MM.1S (cell line): Measurements from ENCODE around the gene BCAS3.

Experiments used
- DNase-seq: peaks from one replicate; pipeline ENCODE4 v3.0.0-alpha.2; 2015
- H2AFZ ChIP-seq: fragments of 300-600 bp; sonication (generic); 2 replicates; pipeline ENCODE4 v1.6.0; 2016; ENCODE audit warnings: antibody characterized with exemption, low read length
- H3F3A ChIP-seq: fragments of 300-600 bp; sonication (generic); 2 replicates; pipeline ENCODE4 v1.6.1; 2016; ENCODE audit warnings: mild to moderate bottlenecking, antibody characterized with exemption, low read length, moderate library complexity, mixed read lengths; ENCODE audit not compliant: insufficient read depth
- H3K27ac ChIP-seq: fragments of 300-600 bp; sonication (generic); 2 replicates; pipeline ENCODE4 v1.5.1; 2016; ENCODE audit warnings: mild to moderate bottlenecking, low read length
- H3K27me3 ChIP-seq: fragments of 300-600 bp; sonication (generic); replicated peaks from 2 replicates; pipeline ENCODE4 v1.6.0; 2016; ENCODE audit warnings: low read length; ENCODE audit not compliant: insufficient read depth
- H3K36me3 ChIP-seq: fragments of 300-600 bp; sonication (generic); replicated peaks from 2 replicates; pipeline ENCODE4 v1.6.1; 2016; ENCODE audit warnings: mild to moderate bottlenecking, low read length, mixed read lengths; ENCODE audit not compliant: insufficient read depth
- H3K4me1 ChIP-seq: fragments of 300-600 bp; sonication (generic); 2 replicates; pipeline ENCODE4 v1.6.1; 2016; ENCODE audit warnings: low read length, mixed read lengths
- H3K4me2 ChIP-seq: fragments of 300-600 bp; sonication (generic); 2 replicates; pipeline ENCODE4 v1.6.0; 2016; ENCODE audit warnings: low read depth, low read length
- H3K4me3 ChIP-seq: fragments of 300-600 bp; sonication (generic); 2 replicates; pipeline ENCODE4 v1.5.1; 2016; ENCODE audit warnings: low read length, mixed read lengths
- H3K79me2 ChIP-seq: fragments of 300-600 bp; sonication (generic); 2 replicates; pipeline ENCODE4 v1.6.1; 2016; ENCODE audit warnings: mixed run types, low read length, mixed read lengths
- H3K9ac ChIP-seq: fragments of 300-600 bp; sonication (generic); 2 replicates; pipeline ENCODE4 v1.6.1; 2016; ENCODE audit warnings: low read length, mixed read lengths
- H3K9me2 ChIP-seq: fragments of 300-600 bp; sonication (generic); replicated peaks from 2 replicates; pipeline ENCODE4 v1.6.1; 2016; ENCODE audit warnings: mild to moderate bottlenecking, low read length, mixed read lengths; ENCODE audit not compliant: insufficient read depth
- H3K9me3 ChIP-seq: fragments of 300-600 bp; sonication (generic); replicated peaks from 2 replicates; pipeline ENCODE4 v1.6.1; 2016; ENCODE audit warnings: mild to moderate bottlenecking, low read length, mixed read lengths; ENCODE audit not compliant: insufficient read depth
- H4K20me1 ChIP-seq: fragments of 300-600 bp; sonication (generic); 2 replicates; pipeline ENCODE4 v1.6.1; 2016; ENCODE audit warnings: mild to moderate bottlenecking, low read length, moderate library complexity, mixed read lengths; ENCODE audit not compliant: insufficient read depth
- CTCF ChIP-seq: fragments of 300-600 bp; sonication (generic); IDR thresholded peaks from 2 replicates; pipeline ENCODE4 v1.5.1; 2016; ENCODE audit warnings: antibody characterized with exemption, low read length, mixed read lengths
- EZH2 ChIP-seq: fragments of 300-600 bp; sonication (generic); optimal IDR thresholded peaks from 2 replicates; pipeline ENCODE3; 2017; ENCODE audit warnings: low read depth, mild to moderate bottlenecking, antibody characterized with exemption, low read length, mixed read lengths
- EZH2phosphoT487 ChIP-seq: fragments of 300-600 bp; sonication (generic); IDR thresholded peaks from 2 replicates; pipeline ENCODE4 v1.6.1; 2018; ENCODE audit warnings: antibody characterized with exemption, low read length

BCAS3 gene

GRCh38 chr17:60679287-60679686, 1.6 kb downstream of the BCAS3 start:
- Histone ChIP-seq H3K36me3 (no peaks in the 10 kb centered on the region), H3K27me3 (no peaks in the 10 kb centered on the region), H3K9ac (no peak overlapping the region), H3K79me2 (no peaks in the 10 kb centered on the region), H3K9me2 (no peaks in the 10 kb centered on the region), H2AFZ (no peak overlapping the region), H3K9me3 (no peaks in the 10 kb centered on the region), H3K4me3 (no peak overlapping the region), H3K27ac (no peak overlapping the region), H3K4me1 (peaks cover 5% of the 10 kb centered on the region), H4K20me1 (no peaks in the 10 kb centered on the region), H3F3A (no peaks in the 10 kb centered on the region), H3K4me2 (no peak overlapping the region)
- DNase-seq = no peak
- TF ChIP-seq EZH2phosphoT487 (no peak), EZH2 (no peak)

GRCh38 chr17:60680754-60681153, 3.1 kb downstream of the BCAS3 start:
- H3K27me3 ChIP-seq = no peaks in the 10 kb centered on the region
- no peak overlapping the region for H2AFZ ChIP-seq
- H3K9me2 ChIP-seq = no peaks in the 10 kb centered on the region
- no peak overlapping the region for H3K9ac ChIP-seq
- no peak overlapping the region for H3K4me2 ChIP-seq
- no peaks in the 10 kb centered on the region for H3F3A ChIP-seq
- no peaks in the 10 kb centered on the region for H3K36me3 ChIP-seq
- no peak overlapping the region for H3K27ac ChIP-seq
- H4K20me1 ChIP-seq = no peaks in the 10 kb centered on the region
- H3K9me3 ChIP-seq = no peaks in the 10 kb centered on the region
- no peak for TF ChIP-seq EZH2
- no peak for TF ChIP-seq CTCF
- TF ChIP-seq EZH2phosphoT487 = no peak
- H3K79me2 ChIP-seq = no peaks in the 10 kb centered on the region
- H3K4me3 ChIP-seq = no peak overlapping the region
- no peak for DNase-seq
- peaks cover 5% of the 10 kb centered on the region for H3K4me1 ChIP-seq

- Histone ChIP-seq H3K4me2 (no peak overlapping the region), H3K79me2 (no peaks in the 10 kb centered on the region), H3K36me3 (no peaks in the 10 kb centered on the region), H3K9ac (no peak overlapping the region), H3F3A (no peaks in the 10 kb centered on the region), H3K27me3 (no peaks in the 10 kb centered on the region), H4K20me1 (no peaks in the 10 kb centered on the region), H3K9me2 (no peaks in the 10 kb centered on the region), H3K4me3 (no peak overlapping the region), H3K27ac (no peak overlapping the region), H2AFZ (no peak overlapping the region), H3K9me3 (no peaks in the 10 kb centered on the region), H3K4me1 (no peaks in the 10 kb centered on the region)
- TF ChIP-seq CTCF (no peak), EZH2 (no peak), EZH2phosphoT487 (no peak)
- DNase-seq = no peak
Observed at GRCh38 chr17:60685437-60685836, 7.8 kb downstream of the BCAS3 start.

- no peaks in the 10 kb centered on the region for H3K79me2 ChIP-seq
- no peaks in the 10 kb centered on the region for H3K9me2 ChIP-seq
- no peak overlapping the region for H3K4me3 ChIP-seq
- no peak overlapping the region for H3K27ac ChIP-seq
- no peak for TF ChIP-seq CTCF
- TF ChIP-seq EZH2phosphoT487 = no peak
- TF ChIP-seq EZH2 = no peak
- H3K27me3 ChIP-seq = no peaks in the 10 kb centered on the region
- H3K4me2 ChIP-seq = no peak overlapping the region
- no peaks in the 10 kb centered on the region for H3K36me3 ChIP-seq
- no peaks in the 10 kb centered on the region for H4K20me1 ChIP-seq
- H3K9ac ChIP-seq = no peak overlapping the region
- H2AFZ ChIP-seq = no peak overlapping the region
- no peaks in the 10 kb centered on the region for H3K9me3 ChIP-seq
- H3F3A ChIP-seq = no peaks in the 10 kb centered on the region
- DNase-seq = no peak
- peaks cover 7% of the 10 kb centered on the region; the same call in 1 of the 2 replicates for H3K4me1 ChIP-seq
Observed at GRCh38 chr17:60695960-60696359, 18.3 kb downstream of the BCAS3 start.
